Gastroesophageal sphincter (tissue), 3 donors: ENCODE results near the gene TRAM2.

Experiments
- CTCF ChIP-seq, 4 experiments: fragments of 200-600 bp in 2 of 4; fragments of 450-650 bp in 2 of 4; sonication (generic) in 1 of 4; IDR thresholded peaks; one replicate each; pipeline ENCODE4 v1.5.1; 2017 to 2019; ENCODE audit warnings: antibody characterized with exemption in 4 of 4, mild to moderate bottlenecking in 2 of 4, moderate library complexity in 2 of 4
- EP300 ChIP-seq: sonication (generic); formaldehyde crosslinking; IDR thresholded peaks from one replicate; pipeline ENCODE4 v1.6.1; 2017; ENCODE audit warnings: antibody characterized with exemption, mild to moderate bottlenecking
- POLR2AphosphoS5 ChIP-seq: sonication (generic); formaldehyde crosslinking; IDR thresholded peaks from one replicate; pipeline ENCODE4 v1.6.1; 2017; ENCODE audit warnings: antibody characterized with exemption

- TF ChIP-seq CTCF (IDR thresholded peaks at IDR 0.05) (no peak), POLR2AphosphoS5 (no peak), EP300 (no peak)
Observed at GRCh38 chr6:52531834-52532233, 45.0 kb downstream of the TRAM2 start.
